ENCODE measurements around the gene PHLDB2.

Gene PHLDB2

DNA sequence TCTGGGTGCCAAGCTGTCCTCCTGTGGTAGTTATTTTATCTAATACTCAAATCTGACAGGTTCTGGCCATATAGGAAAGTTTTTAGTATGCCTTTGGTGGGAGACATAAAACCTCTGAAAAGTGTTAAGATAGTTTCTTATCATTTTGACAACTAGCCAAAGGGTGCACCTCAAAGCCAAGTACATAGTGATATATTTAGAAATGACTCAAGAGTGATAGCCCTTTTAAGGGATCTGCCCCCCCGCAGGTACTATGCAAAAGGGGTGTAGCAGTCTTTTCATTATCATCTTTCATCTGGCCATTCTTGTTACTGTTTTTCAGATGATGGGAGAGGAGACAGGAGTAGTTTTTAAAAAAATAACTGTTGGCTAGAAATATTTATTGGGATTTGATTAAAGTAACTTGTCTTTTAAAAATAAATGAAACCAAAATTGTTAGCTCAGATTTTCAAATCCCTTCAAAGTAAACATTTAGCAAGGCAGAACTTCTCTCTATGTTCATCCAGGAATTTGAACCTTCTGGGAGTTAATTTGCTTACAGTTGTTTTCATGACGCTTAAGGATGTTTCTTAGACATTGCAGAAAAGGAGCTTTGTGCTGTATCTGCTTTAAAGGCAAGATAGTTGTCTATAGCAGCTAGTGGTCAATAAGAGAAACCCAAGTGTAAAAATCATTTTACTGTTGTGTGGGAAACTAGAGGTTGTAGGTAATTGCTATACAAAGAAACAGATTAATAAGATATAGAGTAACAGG lies 5.1 kb downstream of the PHLDB2 start:
- DNase-seq (ENCODE audit: extremely low read depth, low read depth) = no peak
- no peak for TF ChIP-seq CTCF (IDR thresholded peaks at IDR 0.05; ENCODE audit: low read depth, low read length)

DNA sequence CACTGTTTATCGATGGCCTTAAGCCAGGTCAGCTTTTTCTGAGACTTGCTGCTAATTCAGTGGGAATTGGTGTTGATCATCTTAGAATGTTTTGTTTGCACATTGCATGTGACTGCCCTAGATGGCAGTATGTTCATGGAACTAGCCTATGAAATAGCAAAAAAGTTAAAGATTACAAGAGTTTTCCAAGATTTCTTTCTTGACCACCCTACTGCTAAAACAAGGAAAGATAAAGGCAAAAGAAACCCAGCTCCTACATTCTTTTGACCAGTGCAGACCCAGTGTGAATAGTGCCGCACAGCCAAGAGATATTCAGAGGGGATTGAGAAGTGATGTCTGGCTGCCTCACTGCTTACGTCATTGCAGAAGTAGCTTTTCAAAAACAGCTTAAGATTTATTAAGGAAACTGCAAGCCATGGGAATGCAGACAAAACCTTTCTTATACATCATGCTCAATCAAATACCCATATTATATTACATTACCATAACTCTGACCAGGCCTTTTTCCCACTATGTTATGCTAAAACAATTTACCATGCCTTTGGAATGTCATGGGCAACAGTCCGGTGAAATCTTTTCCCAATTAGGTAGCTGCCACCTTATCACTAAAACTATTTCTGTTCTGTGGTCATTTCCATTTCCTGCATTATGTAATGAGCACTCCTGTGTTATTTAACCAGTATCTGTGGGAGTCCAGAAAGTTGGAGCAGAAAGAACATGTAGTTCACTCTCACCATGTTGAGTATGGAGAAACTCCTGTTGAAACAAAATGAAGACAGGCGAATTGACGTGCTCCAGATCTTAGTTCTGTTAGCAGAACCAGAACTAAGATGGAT lies 6.0 kb downstream of the PHLDB2 start:
- peak; percentile 39 for TF ChIP-seq CTCF (IDR thresholded peaks at IDR 0.05; ENCODE audit: low read depth, low read length)
- no peak for DNase-seq (ENCODE audit: extremely low read depth, low read depth)

DNA sequence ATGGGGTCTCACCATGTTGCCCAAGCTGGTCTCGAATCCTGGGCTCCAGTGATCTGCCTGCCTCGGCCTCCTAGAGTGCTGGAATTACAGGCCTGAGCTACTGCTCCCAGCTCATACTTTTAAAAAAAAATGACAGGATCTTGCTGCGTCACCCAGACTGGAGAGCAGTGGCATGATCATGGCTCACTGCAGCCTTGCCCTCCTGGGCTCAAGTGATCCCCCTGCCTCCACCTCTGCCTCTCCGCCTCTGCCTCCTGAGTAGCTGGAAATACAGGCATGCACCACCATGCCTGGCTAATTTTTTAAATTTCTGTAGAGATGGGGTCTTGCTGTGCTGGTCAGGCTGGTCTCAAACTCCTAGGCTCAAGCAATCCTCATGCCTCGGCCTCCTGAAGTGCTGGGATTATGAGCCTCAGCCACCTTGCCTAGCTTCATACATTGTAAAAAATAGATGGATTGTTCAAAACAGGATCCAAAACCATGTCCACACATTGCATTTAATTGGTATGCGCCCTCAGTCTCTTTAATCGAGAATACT lies 8.9 kb downstream of the PHLDB2 start:
- no peak for TF ChIP-seq CTCF (IDR thresholded peaks at IDR 0.05; ENCODE audit: low read depth, low read length)
- no peak for DNase-seq (ENCODE audit: extremely low read depth, low read depth)

DNA sequence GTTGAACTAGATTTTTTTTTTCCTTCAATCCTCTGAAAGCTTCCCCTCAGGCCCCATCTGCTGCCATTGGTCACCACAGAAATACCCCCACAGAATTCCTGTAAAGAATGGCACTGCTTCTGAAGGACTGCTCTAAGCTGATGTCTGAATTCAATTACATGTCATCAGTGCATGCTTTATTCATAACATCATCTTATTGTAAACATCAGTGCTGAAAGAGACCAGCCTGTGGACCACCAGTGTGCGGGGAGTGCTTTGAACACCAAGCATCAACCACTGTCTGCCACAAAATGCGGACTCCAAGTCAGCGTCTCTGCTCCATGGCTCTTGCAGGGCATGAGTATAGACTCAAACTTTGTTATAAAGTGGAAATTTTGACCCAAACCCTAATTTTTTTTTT lies 11.6 kb downstream of the PHLDB2 start:
- TF ChIP-seq CTCF (IDR thresholded peaks at IDR 0.05; ENCODE audit: low read depth, low read length) = no peak
- no peak for DNase-seq (ENCODE audit: extremely low read depth, low read depth)

DNA sequence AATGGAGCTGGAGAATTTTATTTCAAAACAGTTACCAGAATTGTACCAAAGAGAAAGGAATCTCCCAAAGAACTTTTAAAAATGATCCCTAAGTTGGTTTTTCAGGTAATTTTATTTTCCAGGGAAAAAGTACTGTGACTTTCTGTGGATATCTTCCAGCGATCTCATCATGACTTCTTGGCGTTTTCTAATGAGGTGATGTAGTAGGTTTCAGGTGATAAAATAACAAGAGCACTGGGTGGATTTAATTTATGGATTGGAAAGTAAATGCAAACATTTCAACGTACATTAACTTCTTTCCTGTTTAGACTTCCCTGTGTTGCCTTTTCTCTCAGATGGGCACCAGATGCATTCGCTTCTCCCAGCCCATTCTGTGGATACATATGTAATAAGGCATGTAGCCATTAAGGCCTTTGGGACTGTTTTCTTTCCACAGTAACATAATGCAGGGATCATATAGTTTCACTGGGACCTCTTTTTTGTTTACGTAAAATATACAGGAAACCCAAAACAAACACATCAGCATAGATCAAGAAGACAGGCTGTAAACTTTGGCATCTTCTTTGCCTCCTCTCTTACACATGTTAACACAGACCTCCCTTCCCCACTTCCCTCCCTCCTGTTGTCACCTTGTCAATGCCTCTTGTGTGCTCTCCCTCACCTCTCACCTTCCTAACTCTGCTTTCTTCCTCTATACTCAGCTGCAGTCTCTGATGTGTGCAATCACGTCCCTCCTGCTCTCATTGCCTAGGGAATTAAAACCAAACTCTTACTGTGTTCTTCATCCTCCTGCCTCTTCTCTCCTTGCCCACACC lies 13.0 kb downstream of the PHLDB2 start:
- DNase-seq (ENCODE audit: extremely low read depth, low read depth) = no peak

DNA sequence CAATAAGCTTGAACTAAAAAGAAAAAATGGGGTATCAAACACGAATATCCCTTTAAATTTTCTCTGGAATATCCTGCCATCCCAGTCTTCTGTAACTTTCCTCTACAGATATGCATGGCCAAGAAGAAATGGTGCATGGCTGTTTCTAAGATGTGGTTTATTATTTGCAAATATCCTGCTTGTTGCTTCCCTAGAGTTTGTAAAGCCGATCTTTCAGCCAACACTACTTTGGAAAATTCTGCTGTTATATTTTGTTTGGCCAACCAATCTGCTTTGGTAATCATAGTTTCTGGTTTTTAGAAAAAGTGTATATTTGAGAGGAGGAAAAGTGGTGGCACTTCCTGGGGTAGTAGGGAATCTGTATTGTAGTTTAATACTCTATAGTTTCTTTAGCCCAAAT lies 13.9 kb downstream of the PHLDB2 start:
- no peak for TF ChIP-seq CTCF (IDR thresholded peaks at IDR 0.05; ENCODE audit: low read depth, low read length)
- no peak for DNase-seq (ENCODE audit: extremely low read depth, low read depth)

More for the DNA sequence above, 13.0 kb downstream of the PHLDB2 start:
- TF ChIP-seq CTCF (IDR thresholded peaks at IDR 0.05; ENCODE audit: low read depth, low read length) = no peak
